Stimulated activated naive CD8-positive, alpha-beta T cell treated with anti-CD3 and anti-CD28 coated beads, Interleukin-15, amount 100 ng/mL, for 72 hours (primary cell): ENCODE results near the gene CATSPERB.

Experiments used
- ATAC-seq: fragments of 150-1000 bp; cut with Tn5 transposase; 2 replicates; pipeline ENCODE4 v1.10.0; 2021; ENCODE audit warnings: mild to moderate bottlenecking, moderate library complexity
- DNase-seq, 2 donors: peaks; one replicate each; pipeline ENCODE4 v3.0.0; 2021 to 2022
- H3K27ac Mint-ChIP-seq, 2 donors: one replicate each; pipeline ENCODE4 v1.8.0; 2022; ENCODE audit warnings: mild to moderate bottlenecking in 2 of 2, mixed read lengths in 2 of 2, moderate library complexity in 2 of 2
- H3K27me3 Mint-ChIP-seq: one replicate; pipeline ENCODE4 v1.8.0; 2022; ENCODE audit warnings: mixed read lengths
- H3K4me1 Mint-ChIP-seq: one replicate; pipeline ENCODE4 v1.8.0; 2022; ENCODE audit warnings: mild to moderate bottlenecking, mixed read lengths
- H3K4me3 Mint-ChIP-seq, 2 donors: one replicate each; pipeline ENCODE4 v1.8.0; 2022; ENCODE audit warnings: mild to moderate bottlenecking in 2 of 2, mixed read lengths in 2 of 2, moderate library complexity in 1 of 2
- H3K9me3 Mint-ChIP-seq, 2 donors: one replicate each; pipeline ENCODE4 v1.8.0; 2022; ENCODE audit warnings: mixed read lengths in 2 of 2

The CATSPERB gene

DNA sequence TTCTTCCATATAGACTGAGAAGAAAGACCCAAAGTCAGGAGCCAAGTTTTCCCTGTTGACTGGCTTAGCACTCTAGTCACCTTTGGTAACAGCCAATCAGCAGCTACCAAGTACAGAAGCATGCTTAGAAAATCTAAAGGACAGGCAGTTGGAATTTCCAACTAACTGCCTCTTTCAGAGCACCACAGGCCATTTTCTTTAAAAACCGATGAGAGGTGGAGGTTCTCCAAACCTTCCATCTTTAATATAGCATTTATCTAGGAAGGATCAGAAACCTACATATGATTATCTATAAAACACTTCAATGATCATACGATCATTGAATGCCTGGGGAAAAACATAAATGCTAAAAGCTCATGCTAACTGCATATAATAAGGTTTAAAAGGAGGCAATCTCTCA is at the start of gene CATSPERB:
TSS of gene CATSPERB (minus strand) at position 101 of the 400 bp plus-strand sequence. CDS start 2,607 bp downstream, outside the sequence.
- Mint-ChIP-seq H3K27ac (peak within 1 kb of the TSS in 1 of 2 donors; percentile 26), H3K27me3 (no peaks in the 10 kb centered on the region), H3K9me3 (no peaks in the 10 kb centered on the region), H3K4me3 (no peak within 1 kb of the TSS), H3K4me1 (peaks cover 21% of the 10 kb centered on the region)
- ATAC-seq = no peak
- no peak for DNase-seq

DNA sequence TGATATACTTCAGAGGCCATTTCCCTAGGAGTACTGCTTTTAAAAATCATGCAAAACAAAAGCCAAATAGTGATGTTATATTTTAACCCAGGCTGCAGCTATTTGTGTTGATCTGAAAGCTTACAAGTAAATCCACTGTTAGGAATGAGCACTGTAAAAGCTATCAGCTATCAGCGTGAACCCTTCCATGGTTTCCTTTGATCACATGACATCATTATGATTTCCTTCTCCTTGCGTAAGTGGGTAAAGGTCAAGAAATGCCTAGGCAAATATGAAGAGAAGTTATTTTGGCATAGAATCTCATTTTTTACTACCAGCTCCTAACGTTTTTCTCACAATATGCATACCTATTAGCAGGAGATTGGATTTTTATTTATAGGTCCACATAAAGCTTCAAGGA is 48.6 kb upstream of the CATSPERB start:
- peaks cover 0 to 4% of the 10 kb centered on the region in 2 donors for H3K9me3 Mint-ChIP-seq
- ATAC-seq (no peak), DNase-seq (no peak)
- no peaks in the 10 kb centered on the region for H3K4me1 Mint-ChIP-seq
- H3K4me3 Mint-ChIP-seq = no peak overlapping the region
- no peaks in the 10 kb centered on the region for H3K27me3 Mint-ChIP-seq
- no peak overlapping the region for H3K27ac Mint-ChIP-seq

- no peak for ATAC-seq
- DNase-seq = no peak
- Mint-ChIP-seq H3K27me3 (no peaks in the 10 kb centered on the region), H3K9me3 (peaks cover 0 to 4% of the 10 kb centered on the region in 2 donors), H3K4me3 (no peak overlapping the region), H3K4me1 (peaks cover 9% of the 10 kb centered on the region), H3K27ac (no peak overlapping the region)
Observed at GRCh38 chr14:91778217-91778616, 46.3 kb upstream of the CATSPERB start.

GRCh38 chr14:91774140-91775096 is 42.5 kb upstream of the CATSPERB start:
- Mint-ChIP-seq H3K9me3 (peaks cover 0 to 4% of the 10 kb centered on the region in 2 donors), H3K4me1 (peaks cover 9% of the 10 kb centered on the region), H3K27me3 (no peaks in the 10 kb centered on the region), H3K4me3 (no peak overlapping the region), H3K27ac (no peak overlapping the region)
- DNase-seq (no peak), ATAC-seq (no peak)

- no peaks in the 10 kb centered on the region for H3K27me3 Mint-ChIP-seq
- no peaks in the 10 kb centered on the region for H3K9me3 Mint-ChIP-seq
- peaks cover 9% of the 10 kb centered on the region for H3K4me1 Mint-ChIP-seq
- no peak overlapping the region for H3K4me3 Mint-ChIP-seq
- no peak for DNase-seq
- no peak for ATAC-seq
- H3K27ac Mint-ChIP-seq = no peak overlapping the region
Observed at GRCh38 chr14:91770185-91770584, 38.3 kb upstream of the CATSPERB start.

GRCh38 chr14:91755570-91756295 is 23.8 kb upstream of the CATSPERB start:
- DNase-seq = no peak
- no peak for ATAC-seq
- Mint-ChIP-seq H3K27me3 (no peaks in the 10 kb centered on the region), H3K9me3 (peaks cover 12 to 18% of the 10 kb centered on the region in 2 donors), H3K4me1 (no peaks in the 10 kb centered on the region), H3K27ac (no peak overlapping the region), H3K4me3 (no peak overlapping the region)

DNA sequence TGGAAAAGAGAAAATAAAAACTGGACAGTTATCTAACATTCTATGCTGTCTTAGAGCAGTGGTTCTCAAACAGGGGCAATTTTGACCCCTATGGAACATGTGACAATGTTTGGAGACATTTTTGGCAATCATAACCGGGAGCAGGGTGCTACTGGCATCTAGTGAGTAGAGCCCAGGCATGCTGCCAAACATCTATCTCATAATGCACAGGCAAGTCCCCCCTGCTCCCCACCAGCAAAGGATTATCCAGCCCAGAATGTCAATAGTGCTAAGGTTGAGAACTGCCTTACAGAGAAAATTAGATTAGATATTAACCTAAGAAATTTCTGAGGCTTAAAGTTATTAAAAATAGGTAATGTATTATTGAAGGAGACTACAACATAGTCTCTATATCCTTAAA is 22.9 kb upstream of the CATSPERB start:
- H3K27ac Mint-ChIP-seq = no peak overlapping the region
- H3K27me3 Mint-ChIP-seq = no peaks in the 10 kb centered on the region
- H3K9me3 Mint-ChIP-seq = peaks cover 9 to 10% of the 10 kb centered on the region in 2 donors
- no peak overlapping the region for H3K4me3 Mint-ChIP-seq
- DNase-seq = no peak
- ATAC-seq = no peak
- no peaks in the 10 kb centered on the region for H3K4me1 Mint-ChIP-seq

DNA sequence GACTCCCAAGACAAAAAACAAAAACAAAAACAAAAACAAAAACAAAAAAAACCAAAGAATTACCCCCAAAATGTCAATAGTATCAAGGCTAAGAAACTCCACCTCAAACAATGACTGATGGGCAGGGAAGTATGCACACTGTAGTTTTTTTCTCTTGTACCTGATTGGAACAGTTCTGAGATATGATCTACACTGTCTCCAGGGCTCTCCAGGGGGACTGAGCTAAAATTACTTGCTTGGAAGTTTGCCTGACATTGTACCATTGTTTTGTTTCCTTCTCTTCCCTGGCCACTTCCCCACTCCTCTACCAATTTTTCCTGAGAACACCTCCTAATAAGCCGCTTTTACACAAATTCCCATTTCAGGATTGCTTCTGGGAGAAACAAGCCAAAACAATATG is 22.3 kb upstream of the CATSPERB start:
- no peaks in the 10 kb centered on the region for H3K4me1 Mint-ChIP-seq
- H3K27me3 Mint-ChIP-seq = no peaks in the 10 kb centered on the region
- no peak overlapping the region for H3K4me3 Mint-ChIP-seq
- H3K9me3 Mint-ChIP-seq = peaks cover 2 to 4% of the 10 kb centered on the region in 2 donors
- no peak for DNase-seq
- H3K27ac Mint-ChIP-seq = no peak overlapping the region
- no peak for ATAC-seq

GRCh38 chr14:91753501-91754128 is 21.7 kb upstream of the CATSPERB start:
- no peak overlapping the region for H3K4me3 Mint-ChIP-seq
- no peaks in the 10 kb centered on the region for H3K27me3 Mint-ChIP-seq
- no peak overlapping the region for H3K27ac Mint-ChIP-seq
- DNase-seq (no peak), ATAC-seq (peak; percentile 74)
- no peaks in the 10 kb centered on the region for H3K4me1 Mint-ChIP-seq
- H3K9me3 Mint-ChIP-seq = no peaks in the 10 kb centered on the region

DNA sequence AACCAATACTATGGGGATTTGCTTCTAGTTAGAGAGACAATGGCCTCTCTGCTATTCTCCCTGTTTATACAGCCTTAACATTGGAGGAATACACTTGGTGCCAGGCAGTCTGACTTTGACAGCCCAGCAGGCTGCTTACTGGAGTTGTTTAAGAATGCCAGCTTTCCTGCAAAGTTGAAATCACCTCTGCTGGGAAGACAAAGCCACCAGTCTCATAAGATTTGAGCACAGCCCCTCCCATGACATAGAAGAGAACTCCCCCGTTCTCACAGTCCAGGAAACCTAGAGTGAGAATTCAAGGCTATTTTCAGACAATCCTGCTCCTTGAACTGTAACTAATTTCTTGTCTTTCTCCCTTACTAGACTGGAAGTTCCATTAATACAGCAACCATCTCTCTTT is 21.1 kb upstream of the CATSPERB start:
- no peak overlapping the region for H3K4me3 Mint-ChIP-seq
- DNase-seq (no peak), ATAC-seq (no peak)
- no peaks in the 10 kb centered on the region for H3K4me1 Mint-ChIP-seq
- no peak overlapping the region for H3K27ac Mint-ChIP-seq
- no peaks in the 10 kb centered on the region for H3K27me3 Mint-ChIP-seq
- H3K9me3 Mint-ChIP-seq = no peaks in the 10 kb centered on the region

DNA sequence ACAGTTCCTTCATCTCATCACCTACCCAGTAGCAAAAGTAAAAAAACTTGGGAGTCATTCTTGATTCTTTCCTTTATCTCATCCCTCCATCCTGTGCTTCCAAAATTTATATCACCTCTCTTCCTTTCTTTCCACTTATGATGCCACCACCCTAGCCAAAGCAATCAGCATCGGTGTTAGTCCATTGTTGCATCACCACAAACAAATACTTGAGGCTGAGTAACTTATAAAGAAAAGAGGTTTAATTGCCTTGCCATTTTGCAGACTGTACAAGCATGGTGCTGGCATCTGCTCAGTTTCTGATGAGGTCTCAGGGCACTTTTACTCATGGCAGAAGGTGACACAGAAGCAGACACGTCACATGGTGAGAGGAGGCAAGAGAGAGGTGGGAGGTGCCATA is 19.8 kb upstream of the CATSPERB start:
- Mint-ChIP-seq H3K27me3 (no peaks in the 10 kb centered on the region), H3K9me3 (no peaks in the 10 kb centered on the region), H3K4me3 (no peak overlapping the region), H3K27ac (no peak overlapping the region), H3K4me1 (no peaks in the 10 kb centered on the region)
- no peak for DNase-seq
- no peak for ATAC-seq

DNA sequence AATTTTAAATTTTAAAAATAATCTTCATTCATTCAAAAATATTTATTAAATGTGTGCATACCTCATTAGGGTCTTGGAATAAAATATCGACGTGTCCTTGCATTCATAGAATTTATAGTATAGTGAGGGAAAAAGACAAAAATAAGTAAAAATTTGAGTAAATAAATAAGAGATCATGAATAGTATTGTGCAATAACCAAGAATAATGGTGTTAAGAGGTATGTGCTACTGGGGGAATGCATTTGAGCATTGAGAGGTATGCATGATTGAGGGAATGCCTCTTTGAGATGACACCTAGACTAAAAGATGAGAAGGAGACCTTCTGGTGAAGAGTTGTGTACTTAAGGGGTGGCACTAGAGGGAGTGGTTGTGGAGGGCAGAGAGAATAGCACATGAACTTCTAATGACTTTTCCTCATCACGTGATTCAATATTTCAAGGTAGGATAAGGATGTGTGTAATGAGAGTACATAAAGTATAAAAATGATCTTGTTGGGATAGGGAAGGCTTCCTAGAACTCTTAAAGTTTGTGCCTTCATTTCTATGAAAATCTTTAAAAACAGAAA is 18.8 kb upstream of the CATSPERB start:
- H3K27ac Mint-ChIP-seq = no peak overlapping the region
- H3K9me3 Mint-ChIP-seq = no peaks in the 10 kb centered on the region
- no peaks in the 10 kb centered on the region for H3K27me3 Mint-ChIP-seq
- no peak for DNase-seq
- H3K4me3 Mint-ChIP-seq = no peak overlapping the region
- ATAC-seq = no peak
- H3K4me1 Mint-ChIP-seq = no peaks in the 10 kb centered on the region

DNA sequence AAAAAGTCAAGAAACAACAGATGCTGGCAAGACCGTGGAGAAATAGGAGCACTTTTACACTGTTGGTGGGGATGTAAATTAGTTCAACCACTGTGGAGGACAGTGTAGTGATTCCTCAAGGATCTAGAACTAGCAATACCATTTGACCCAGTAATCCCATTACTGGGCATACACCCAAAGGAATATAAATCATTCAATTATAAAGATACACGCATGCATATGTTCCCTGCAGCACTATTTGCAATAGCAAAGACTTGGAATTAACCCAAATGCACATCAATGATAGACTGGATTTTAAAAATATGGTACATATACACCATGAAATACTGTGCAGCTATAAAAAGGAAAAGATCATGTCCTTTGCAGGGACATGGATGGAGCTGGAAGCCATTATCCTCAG is 18.0 kb upstream of the CATSPERB start:
- H3K4me1 Mint-ChIP-seq = no peaks in the 10 kb centered on the region
- no peak overlapping the region for H3K27ac Mint-ChIP-seq
- H3K4me3 Mint-ChIP-seq = no peak overlapping the region
- ATAC-seq (no peak), DNase-seq (no peak)
- no peaks in the 10 kb centered on the region for H3K9me3 Mint-ChIP-seq
- no peaks in the 10 kb centered on the region for H3K27me3 Mint-ChIP-seq

DNA sequence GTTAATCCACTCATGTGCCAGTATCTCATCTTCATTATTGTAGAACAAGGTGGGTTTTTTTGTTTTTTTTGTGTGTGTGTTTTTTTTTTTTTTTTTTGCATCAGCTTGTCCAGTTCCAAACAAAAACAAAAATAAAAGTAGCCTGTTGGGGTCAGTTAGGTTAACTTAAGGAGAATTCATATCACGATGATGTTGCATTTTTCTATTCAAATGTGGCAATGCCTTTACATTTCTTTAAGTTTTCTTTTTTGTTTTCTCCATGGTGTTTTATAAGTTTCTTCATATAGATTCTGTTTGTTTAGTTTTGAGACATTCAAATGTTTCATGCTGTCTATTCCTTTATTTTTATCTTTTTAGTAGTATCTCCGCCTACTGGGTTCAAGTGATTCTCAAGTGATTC is 16.2 kb upstream of the CATSPERB start:
- ATAC-seq (no peak), DNase-seq (no peak)
- H3K4me3 Mint-ChIP-seq = no peak overlapping the region
- no peaks in the 10 kb centered on the region for H3K4me1 Mint-ChIP-seq
- H3K9me3 Mint-ChIP-seq = no peaks in the 10 kb centered on the region
- no peaks in the 10 kb centered on the region for H3K27me3 Mint-ChIP-seq
- H3K27ac Mint-ChIP-seq = no peak overlapping the region

GRCh38 chr14:91745344-91745743 is 13.5 kb upstream of the CATSPERB start:
- Mint-ChIP-seq H3K27ac (no peak overlapping the region), H3K27me3 (no peaks in the 10 kb centered on the region), H3K4me1 (no peaks in the 10 kb centered on the region), H3K9me3 (no peaks in the 10 kb centered on the region), H3K4me3 (no peak overlapping the region)
- DNase-seq = no peak
- no peak for ATAC-seq
